HCT116 (cell line): ENCODE results near the gene CMBL. TPM values are rescaled to one million over a fixed set of nuclear protein-coding genes. Genes with fewer than 3 reads are reported as not detected.
"Not testable (repeated sequence)": the region's sequence is repeated elsewhere in the genome, so short reads cannot be mapped to it uniquely, and the experiment has no call there.

Source experiments
- ATAC-seq: fragments of 200-7000 bp; cut with Tn5 transposase; 2 replicates; pipeline ENCODE4 v1.9.1; 2020; ENCODE audit warnings: mild to moderate bottlenecking, moderate library complexity
- BruUV-seq: library from RNA; stranded (reverse); fragments of 400-500 nt; replicated peaks from 2 replicates; lab custom pipeline; 2021; lab: Mats Ljungman, UMichigan
- CTCF ChIA-PET: fragments of 300-600 bp; sonication (Branson Sonifier 250); formaldehyde crosslinking; loops from one replicate; lab custom pipeline; 2021; ENCODE audit warnings: antibody characterized with exemption; lab: Charles Lee
- POLR2A ChIA-PET: fragments of 300-600, 350-600 bp; sonication (Branson Sonifier 250); formaldehyde crosslinking; loops from one replicate; lab custom pipeline; 2021; ENCODE audit warnings: antibody characterized with exemption; lab: Charles Lee
- RAD21 ChIA-PET, 2 experiments: fragments of 300-600 bp; sonication (Branson Sonifier 250); formaldehyde crosslinking; loops; one replicate each; lab custom pipeline; 2023; ENCODE audit warnings: low total read pairs in 2 of 2; ENCODE audit not compliant: uncharacterized antibody in 2 of 2, unreplicated experiment in 2 of 2, low non-redundant PET in 1 of 2; lab: Charles Lee
- DNase-seq: peaks from one replicate; pipeline ENCODE4 v3.0.0-alpha.2; 2010; ENCODE audit warnings: low read depth, low spot score
- H2AFZ ChIP-seq: fragments of 200-600 bp; shearing (Covaris generic), sonication (generic); 2 replicates; pipeline ENCODE4 v1.6.1; 2017; ENCODE audit warnings: low read depth, mixed run types, mixed read lengths, antibody characterized with exemption, low read length; ENCODE audit not compliant: poor library complexity, severe bottlenecking
- H3K27ac ChIP-seq: 2 replicates; pipeline ENCODE4 v1.5.1; 2012; ENCODE audit warnings: low read depth, low read length
- H3K27me3 ChIP-seq: fragments of 200-600 bp; sonication (generic); 2 replicates; pipeline ENCODE4 v1.6.1; 2016; ENCODE audit warnings: mixed run types, low read length, mixed read lengths; ENCODE audit not compliant: insufficient read depth
- H3K36me3 ChIP-seq, 2 experiments: fragments of 200-500 bp in 1 of 2; fragments of 200-600 bp in 1 of 2; sonication (Bioruptor generic) in 1 of 2; sonication (generic) in 1 of 2; 2 replicates each; pipeline versions ENCODE4 v1.5.1 to v1.6.1; 2014 to 2016; ENCODE audit warnings: low read length in 2 of 2, inconsistent platforms in 1 of 2, mixed read lengths in 1 of 2, mixed run types in 1 of 2; ENCODE audit not compliant: insufficient read depth in 2 of 2, control insufficient read depth in 1 of 2
- H3K4me1 ChIP-seq, 2 experiments: fragments of 200-600 bp in 1 of 2; sonication (generic) in 1 of 2; 2 replicates each; pipeline versions ENCODE4 v1.5.1 to v1.6.1; 2012 to 2017; ENCODE audit warnings: low read length in 2 of 2, inconsistent platforms in 1 of 2, mild to moderate bottlenecking in 1 of 2, mixed read lengths in 1 of 2, mixed run types in 1 of 2, moderate library complexity in 1 of 2; ENCODE audit not compliant: insufficient read depth in 2 of 2, control insufficient read depth in 1 of 2
- H3K4me2 ChIP-seq: fragments of 200-600 bp; sonication (generic); 2 replicates; pipeline ENCODE4 v1.6.1; 2017; ENCODE audit warnings: mixed run types, low read length, mixed read lengths
- H3K4me3 ChIP-seq, 2 experiments: fragments of 200-600 bp in 1 of 2; sonication (generic) in 1 of 2; replicated peaks in 1 of 2; 2 replicates each; pipeline ENCODE4 v1.5.1; 2011 to 2016; ENCODE audit warnings: low read length in 2 of 2, control low read depth in 1 of 2, low read depth in 1 of 2, mild to moderate bottlenecking in 1 of 2, mixed read lengths in 1 of 2, mixed run types in 1 of 2
- H3K79me2 ChIP-seq: fragments of 200-600 bp; sonication (generic); 2 replicates; pipeline ENCODE4 v1.6.1; 2017; ENCODE audit warnings: mild to moderate bottlenecking, mixed run types, low read length, moderate library complexity, mixed read lengths; ENCODE audit not compliant: insufficient read depth
- H3K9ac ChIP-seq: fragments of 200-600 bp; sonication (generic); 2 replicates; pipeline ENCODE4 v1.6.1; 2016; ENCODE audit warnings: low read length, mixed read lengths
- H3K9me2 ChIP-seq: fragments of 200-600 bp; sonication (generic), shearing (Covaris generic); 2 replicates; pipeline ENCODE4 v1.6.1; 2017; ENCODE audit warnings: mixed run types, mild to moderate bottlenecking, moderate library complexity; ENCODE audit not compliant: insufficient read depth
- H3K9me3 ChIP-seq, 2 experiments: fragments of 200-500 bp in 1 of 2; fragments of 200-600 bp in 1 of 2; sonication (Bioruptor generic) in 1 of 2; sonication (generic) in 1 of 2; 2 replicates each; pipeline ENCODE4 v1.6.1; 2014 to 2017; ENCODE audit warnings: low read length in 2 of 2, mixed read lengths in 2 of 2, inconsistent platforms in 1 of 2, low read depth in 1 of 2, mild to moderate bottlenecking in 1 of 2, mixed run types in 1 of 2, moderate library complexity in 1 of 2; ENCODE audit not compliant: control insufficient read depth in 1 of 2, insufficient read depth in 1 of 2
- H4K20me1 ChIP-seq: fragments of 200-600 bp; sonication (generic), shearing (Covaris generic); 2 replicates; pipeline ENCODE4 v1.6.1; 2017; ENCODE audit warnings: mixed run types, mild to moderate bottlenecking, moderate library complexity; ENCODE audit not compliant: insufficient read depth
- ATF3 ChIP-seq: IDR thresholded peaks from 2 replicates; pipeline ENCODE4 v1.6.1; 2012
- CBX3 ChIP-seq: IDR thresholded peaks from 2 replicates; pipeline ENCODE4 v1.6.1; 2012; ENCODE audit warnings: low read depth
- ZNF274 ChIP-seq: fragments of 200-500 bp; sonication (Bioruptor generic); IDR thresholded peaks from 2 replicates; pipeline ENCODE4 v1.6.1; 2014; ENCODE audit warnings: mild to moderate bottlenecking, low read depth, low read length, inconsistent platforms
- intact Hi-C: fragments of 100-400 bp; cut with micrococcal nuclease; formaldehyde crosslinking; loops from 2 replicates; pipeline ENCODE4 v1.10.0; 2022
- total RNA-seq: library from RNA; stranded (reverse); gene quantifications from one replicate; pipeline ENCODE4 v1.2.1, GENCODE V29; 2021; ENCODE audit not compliant: unreplicated experiment

CMBL gene
- total RNA-seq, 1 experiment from 2014 or later, result 51.0 TPM

- H3K4me2 ChIP-seq, H3K36me3 ChIP-seq, RAD21 ChIA-PET, H3K27ac ChIP-seq, POLR2A ChIA-PET, H4K20me1 ChIP-seq, H2AFZ ChIP-seq, H3K9me2 ChIP-seq, H3K9me3 ChIP-seq, CTCF ChIA-PET, H3K9ac ChIP-seq, intact Hi-C loops, H3K4me3 ChIP-seq, H3K27me3 ChIP-seq, BruUV-seq, DNase-seq, ATAC-seq: not testable (repeated sequence)
- Histone ChIP-seq H3K4me1 (peaks cover 10 to 25% of the 10 kb centered on the region in 2 experiments; a peak in 3 of 4 replicates), H3K79me2 (peaks cover 56% of the 10 kb centered on the region)
These were observed 60.5 kb downstream of the CMBL start for GRCh38 chr5:10247217-10247616.

GRCh38 chr5:10246761-10247160 lies 60.9 kb downstream of the CMBL start:
- intact Hi-C loops, result no loop called here
- BruUV-seq, result no TSS peak
- ATAC-seq (no peak), DNase-seq (no peak)
- Histone ChIP-seq H3K27ac (no peak overlapping the region), H4K20me1 (peaks cover 1% of the 10 kb centered on the region; the same call in 1 of the 2 replicates), H3K9me3 (no peaks in the 10 kb centered on the region), H3K9me2 (no peaks in the 10 kb centered on the region), H3K27me3 (no peaks in the 10 kb centered on the region), H3K79me2 (peaks cover 52% of the 10 kb centered on the region), H3K4me2 (no peak overlapping the region), H2AFZ (no peak overlapping the region), H3K9ac (no peak overlapping the region), H3K4me3 (no peak overlapping the region), H3K36me3 (peaks cover 0 to under 1% of the 10 kb centered on the region in 2 experiments; a peak in 1 of 4 replicates), H3K4me1 (peaks cover 7 to 21% of the 10 kb centered on the region in 2 experiments; a peak in 3 of 4 replicates)
- CTCF ChIA-PET, result no interaction called here
- POLR2A ChIA-PET, result no interaction called here
- RAD21 ChIA-PET, result no interaction called here
- TF ChIP-seq ZNF274 (no peak), CBX3 (no peak), ATF3 (no peak)
